Gastroesophageal sphincter (tissue), 3 donors: ENCODE data around the gene GARIN5A.

Experiments used
- POLR2A ChIP-seq, 2 donors: fragments of 450-650 bp; IDR thresholded peaks; one replicate each; pipeline ENCODE4 v1.6.1; 2017; ENCODE audit warnings: antibody characterized with exemption in 2 of 2, mild to moderate bottlenecking in 2 of 2, moderate library complexity in 1 of 2
- POLR2AphosphoS5 ChIP-seq: sonication (generic); formaldehyde crosslinking; IDR thresholded peaks from one replicate; pipeline ENCODE4 v1.6.1; 2017; ENCODE audit warnings: antibody characterized with exemption
- TF ChIP-seq, protein P1 (sequence below), 4 experiments: fragments of 200-600 bp in 2 of 4; fragments of 450-650 bp in 2 of 4; sonication (generic) in 1 of 4; IDR thresholded peaks; one replicate each; pipeline ENCODE4 v1.5.1; 2017 to 2019; ENCODE audit warnings: antibody characterized with exemption in 4 of 4, mild to moderate bottlenecking in 2 of 4, moderate library complexity in 2 of 4

DNA sequence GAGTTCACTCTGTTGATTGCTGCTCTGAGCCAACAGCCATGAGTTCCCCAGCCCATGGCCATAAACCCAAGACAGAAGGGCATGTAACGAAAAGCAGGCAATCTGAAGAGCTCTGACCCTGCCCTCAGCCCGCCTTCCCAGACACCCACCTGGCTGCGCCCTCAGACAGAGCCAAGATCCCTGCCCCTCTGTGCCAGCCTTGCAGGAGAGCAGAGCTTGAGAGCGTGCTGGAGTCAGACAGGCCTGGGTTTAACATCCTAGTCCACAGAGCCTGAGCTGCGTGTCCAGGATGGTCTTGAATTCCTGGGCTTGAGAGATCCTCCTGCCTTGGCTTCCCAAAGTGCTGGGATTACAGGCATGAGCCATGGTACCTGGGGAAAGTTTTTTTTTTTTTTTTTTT, 19.3 kb downstream of the GARIN5A start:
- TF ChIP-seq POLR2AphosphoS5 (no peak), POLR2A (IDR thresholded peaks at IDR 0.05) (no peak)
- TF ChIP-seq, protein P1, sequence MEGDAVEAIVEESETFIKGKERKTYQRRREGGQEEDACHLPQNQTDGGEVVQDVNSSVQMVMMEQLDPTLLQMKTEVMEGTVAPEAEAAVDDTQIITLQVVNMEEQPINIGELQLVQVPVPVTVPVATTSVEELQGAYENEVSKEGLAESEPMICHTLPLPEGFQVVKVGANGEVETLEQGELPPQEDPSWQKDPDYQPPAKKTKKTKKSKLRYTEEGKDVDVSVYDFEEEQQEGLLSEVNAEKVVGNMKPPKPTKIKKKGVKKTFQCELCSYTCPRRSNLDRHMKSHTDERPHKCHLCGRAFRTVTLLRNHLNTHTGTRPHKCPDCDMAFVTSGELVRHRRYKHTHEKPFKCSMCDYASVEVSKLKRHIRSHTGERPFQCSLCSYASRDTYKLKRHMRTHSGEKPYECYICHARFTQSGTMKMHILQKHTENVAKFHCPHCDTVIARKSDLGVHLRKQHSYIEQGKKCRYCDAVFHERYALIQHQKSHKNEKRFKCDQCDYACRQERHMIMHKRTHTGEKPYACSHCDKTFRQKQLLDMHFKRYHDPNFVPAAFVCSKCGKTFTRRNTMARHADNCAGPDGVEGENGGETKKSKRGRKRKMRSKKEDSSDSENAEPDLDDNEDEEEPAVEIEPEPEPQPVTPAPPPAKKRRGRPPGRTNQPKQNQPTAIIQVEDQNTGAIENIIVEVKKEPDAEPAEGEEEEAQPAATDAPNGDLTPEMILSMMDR (IDR thresholded peaks at IDR 0.05): no peak
